GM12875 (cell line): ENCODE results near the gene TEX22.

Source experiments
- H3K4me3 ChIP-seq: one replicate; pipeline ENCODE4 v1.5.1; 2011; ENCODE audit warnings: low read depth, low read length, control low read depth
- CTCF ChIP-seq: IDR thresholded peaks from 2 replicates; pipeline ENCODE4 v1.5.1; 2011; ENCODE audit warnings: low read depth, mild to moderate bottlenecking, control low read depth, inconsistent platforms, low read length, moderate library complexity, borderline replicate concordance; ENCODE audit not compliant: insufficient read depth

TEX22 gene

DNA sequence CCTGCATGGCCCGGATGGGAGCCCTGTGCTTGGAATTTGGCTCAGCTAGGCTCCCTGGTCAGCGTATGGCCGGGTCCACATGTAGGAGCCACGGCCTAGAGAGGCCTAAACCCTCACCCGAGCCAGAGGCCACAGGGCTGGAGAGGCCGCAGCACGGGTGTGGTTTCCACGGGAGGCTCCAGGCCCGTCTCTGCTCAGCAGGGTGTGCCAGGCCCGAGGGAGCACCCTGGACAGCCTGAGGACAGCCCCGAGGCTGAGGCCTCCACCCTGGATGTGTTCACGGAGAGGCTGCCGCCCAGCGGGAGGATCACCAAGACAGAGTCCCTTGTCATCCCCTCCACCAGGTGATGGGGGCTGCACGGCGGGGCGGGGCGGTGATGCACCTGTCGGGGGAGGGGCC lies 17.6 kb upstream of the TEX22 start:
- no peak for TF ChIP-seq CTCF
- no peak overlapping the region for H3K4me3 ChIP-seq

DNA sequence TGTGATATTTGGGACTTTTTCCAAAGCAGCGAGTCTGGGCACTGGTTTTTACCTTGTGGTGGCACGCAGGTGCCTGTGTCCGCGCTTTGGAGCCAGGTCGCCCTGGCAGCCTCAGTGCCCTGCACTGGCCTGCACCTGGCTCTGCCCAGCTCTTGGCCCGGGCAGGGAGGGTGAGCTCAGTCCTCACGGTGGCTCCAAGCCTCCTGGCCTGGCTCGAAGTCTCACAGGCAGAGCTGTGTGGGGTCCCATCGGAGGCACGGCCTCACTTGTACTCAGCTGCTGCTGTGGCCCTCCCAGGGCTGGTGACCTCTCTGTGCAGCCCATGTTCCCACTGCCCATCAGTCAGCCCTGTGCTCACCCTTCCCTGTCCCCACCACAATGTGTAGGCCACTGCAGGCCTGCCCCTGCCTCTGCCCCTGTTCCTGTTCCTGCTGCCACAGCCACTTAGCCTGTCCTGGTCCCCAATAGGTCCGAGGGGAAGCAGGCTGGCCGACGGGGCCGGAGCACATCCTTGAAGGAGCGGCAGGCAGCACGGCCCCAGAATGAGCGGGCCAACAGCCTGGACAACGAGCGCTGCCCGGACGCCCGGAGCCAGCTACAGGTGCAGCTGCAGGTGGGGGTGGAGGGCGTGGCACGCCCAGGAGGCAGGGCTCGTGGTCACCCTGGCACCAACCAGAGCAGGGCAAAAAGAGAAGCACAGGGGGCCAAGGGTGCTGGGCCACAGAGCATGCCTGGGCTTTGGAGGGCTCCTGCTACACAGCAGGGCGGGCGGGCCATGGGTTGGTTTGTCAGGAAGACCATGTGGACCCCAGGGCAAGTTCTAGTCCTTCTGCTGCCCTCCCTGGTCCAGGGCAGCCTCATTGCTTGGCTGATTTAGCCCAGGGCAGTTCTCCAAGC lies 16.6 kb upstream of the TEX22 start:
- H3K4me3 ChIP-seq, result no peak overlapping the region
- TF ChIP-seq CTCF, result no peak

DNA sequence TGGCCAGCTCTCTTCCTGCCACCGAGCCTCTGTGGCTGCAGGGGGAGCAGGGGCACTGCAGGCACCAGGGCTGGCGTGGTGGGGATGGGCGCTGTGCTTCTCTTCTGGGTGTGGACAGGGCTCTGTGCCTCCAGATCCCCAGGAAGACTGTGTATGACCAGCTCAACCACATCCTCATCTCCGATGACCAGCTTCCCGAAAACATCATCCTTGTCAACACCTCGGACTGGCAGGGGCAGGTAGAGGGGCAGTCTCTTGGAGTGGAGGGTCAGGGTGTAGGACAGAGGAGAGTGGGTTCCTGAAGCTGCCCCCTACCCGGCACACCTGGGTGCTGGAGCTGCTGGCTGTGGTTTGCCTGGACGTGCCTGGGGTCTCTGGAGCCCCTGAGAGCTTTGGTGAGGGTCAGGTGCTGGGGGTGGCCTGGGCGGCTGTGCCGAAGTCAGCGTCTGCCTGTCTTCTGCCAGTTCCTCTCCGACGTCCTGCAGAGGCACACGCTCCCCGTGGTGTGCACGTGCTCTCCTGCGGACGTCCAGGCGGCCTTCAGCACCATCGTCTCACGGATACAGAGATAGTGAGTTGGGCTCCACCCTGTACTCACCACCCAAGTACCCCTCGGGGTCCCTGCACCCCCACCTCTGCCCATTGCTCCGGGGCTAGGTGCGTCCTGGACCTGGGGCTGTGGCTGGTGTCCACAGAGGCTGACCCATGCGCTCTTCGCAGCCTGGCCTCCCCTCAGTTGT lies 15.8 kb upstream of the TEX22 start:
- TF ChIP-seq CTCF, result no peak
- no peak overlapping the region for H3K4me3 ChIP-seq

DNA sequence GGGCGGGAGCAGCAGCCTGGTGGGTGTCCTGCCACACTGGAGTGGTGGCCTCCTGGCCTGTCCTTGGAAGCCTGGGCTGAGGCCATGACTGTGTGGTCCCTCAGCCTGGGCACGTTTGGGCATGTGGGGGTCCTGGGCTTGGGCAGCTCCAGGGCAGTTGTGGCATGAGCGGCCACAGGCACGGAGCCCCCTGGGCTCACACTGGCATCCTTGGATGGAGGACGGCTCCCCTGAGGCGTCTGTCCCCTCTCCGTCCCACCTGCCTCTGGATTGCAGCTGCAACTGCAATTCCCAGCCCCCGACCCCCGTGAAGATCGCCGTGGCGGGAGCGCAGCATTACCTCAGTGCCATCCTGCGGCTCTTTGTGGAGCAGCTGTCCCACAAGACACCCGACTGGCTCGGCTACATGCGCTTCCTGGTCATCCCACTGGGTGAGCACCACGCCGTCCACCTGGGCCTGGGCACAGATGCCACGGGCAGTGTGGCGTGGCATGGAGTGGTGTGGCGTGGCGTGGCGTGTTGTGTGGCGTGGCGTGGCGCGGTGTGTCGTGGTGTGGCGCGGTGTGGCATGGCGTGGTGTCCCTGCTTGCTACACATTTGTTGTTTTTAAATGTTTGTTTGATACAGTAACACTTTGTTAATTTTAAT lies 15.1 kb upstream of the TEX22 start:
- TF ChIP-seq CTCF, result no peak
- H3K4me3 ChIP-seq, result no peak overlapping the region

- TF ChIP-seq CTCF, result no peak
- no peak overlapping the region for H3K4me3 ChIP-seq
Observed at GRCh38 chr14:105384041-105384557, 14.2 kb upstream of the TEX22 start.

DNA sequence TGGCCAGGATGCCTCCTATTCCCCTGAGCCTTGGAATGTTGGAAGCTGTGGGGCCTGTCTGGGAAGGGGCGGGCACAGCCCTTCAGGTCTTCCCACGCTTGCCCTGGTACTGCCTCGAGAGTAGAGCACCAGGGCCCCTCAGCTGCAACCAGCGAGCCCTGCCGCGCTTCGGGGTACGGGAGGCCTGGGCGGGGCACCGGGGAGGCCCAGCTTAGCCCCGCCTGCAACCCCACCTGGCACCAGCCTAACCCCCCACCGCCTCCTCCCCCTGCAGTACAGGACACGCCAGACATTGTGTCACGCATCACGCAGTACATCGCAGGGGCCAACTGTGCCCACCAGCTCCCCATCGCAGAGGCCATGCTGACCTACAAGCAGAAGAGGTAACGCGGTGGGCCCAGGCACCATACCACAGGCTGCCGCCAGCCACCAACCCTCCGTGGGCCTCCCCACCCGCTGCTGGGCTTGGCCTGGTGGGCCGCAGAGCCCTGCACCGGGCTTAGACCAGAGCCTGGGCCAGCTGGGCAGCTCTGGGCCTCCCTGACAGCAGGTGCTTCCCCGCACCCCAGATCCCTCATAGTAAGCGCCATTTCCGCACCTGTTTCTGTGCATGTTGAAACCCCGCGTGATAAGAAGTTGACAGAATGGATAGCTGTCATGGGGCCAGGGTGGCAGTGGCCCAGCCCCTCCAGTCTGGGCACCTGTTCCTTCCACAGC lies 13.6 kb upstream of the TEX22 start:
- no peak for TF ChIP-seq CTCF
- no peak overlapping the region for H3K4me3 ChIP-seq
